OCI-LY7 (cell line): ENCODE results near the gene MTAP.

Experiments
- EZH2phosphoT487 ChIP-seq: fragments of 200-600 bp; sonication (generic); IDR thresholded peaks from 2 replicates; pipeline ENCODE4 v1.6.1; 2018; ENCODE audit warnings: low read depth, borderline replicate concordance, mild to moderate bottlenecking, mixed run types, antibody characterized with exemption, low read length, moderate library complexity, mixed read lengths
- TF ChIP-seq, protein P1 (sequence below): fragments of 200-600 bp; sonication (generic); conservative IDR thresholded peaks from 2 replicates; pipeline ENCODE4 v1.5.1; 2014; ENCODE audit warnings: mild to moderate bottlenecking, antibody characterized with exemption, low read length, moderate library complexity, mixed read lengths

DNA sequence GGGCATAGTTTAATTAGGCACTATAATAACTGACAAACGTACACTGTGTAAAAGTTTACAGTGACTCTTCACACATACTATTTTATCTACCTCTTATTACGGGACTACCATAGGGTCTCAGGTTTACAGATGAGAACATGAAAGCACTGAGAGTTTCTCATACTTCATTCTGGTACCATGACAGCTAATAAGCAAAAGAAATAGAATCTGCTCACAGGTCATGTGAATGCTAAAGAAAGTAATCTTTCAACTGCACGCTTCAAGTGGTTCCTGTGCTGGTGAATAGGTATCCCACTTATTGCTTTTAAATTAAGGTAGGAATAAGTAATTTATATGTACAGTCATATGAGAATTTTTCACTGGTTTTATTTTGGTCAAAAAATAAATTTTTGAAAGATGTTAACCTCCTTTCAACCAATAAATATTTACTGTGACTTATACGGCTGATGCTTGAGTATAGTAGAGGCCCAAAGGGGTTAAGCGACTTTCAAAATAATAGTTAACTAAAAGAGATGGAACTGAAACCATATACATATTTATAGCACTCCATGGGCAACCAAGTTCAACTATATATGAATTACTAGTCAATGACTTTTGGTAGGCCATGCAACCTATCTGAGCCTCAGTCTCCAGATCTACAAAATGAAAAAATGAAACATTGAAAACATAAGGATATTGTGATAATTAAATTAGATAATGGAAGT is 183.7 kb downstream of the MTAP start:
- TF ChIP-seq, protein P1, sequence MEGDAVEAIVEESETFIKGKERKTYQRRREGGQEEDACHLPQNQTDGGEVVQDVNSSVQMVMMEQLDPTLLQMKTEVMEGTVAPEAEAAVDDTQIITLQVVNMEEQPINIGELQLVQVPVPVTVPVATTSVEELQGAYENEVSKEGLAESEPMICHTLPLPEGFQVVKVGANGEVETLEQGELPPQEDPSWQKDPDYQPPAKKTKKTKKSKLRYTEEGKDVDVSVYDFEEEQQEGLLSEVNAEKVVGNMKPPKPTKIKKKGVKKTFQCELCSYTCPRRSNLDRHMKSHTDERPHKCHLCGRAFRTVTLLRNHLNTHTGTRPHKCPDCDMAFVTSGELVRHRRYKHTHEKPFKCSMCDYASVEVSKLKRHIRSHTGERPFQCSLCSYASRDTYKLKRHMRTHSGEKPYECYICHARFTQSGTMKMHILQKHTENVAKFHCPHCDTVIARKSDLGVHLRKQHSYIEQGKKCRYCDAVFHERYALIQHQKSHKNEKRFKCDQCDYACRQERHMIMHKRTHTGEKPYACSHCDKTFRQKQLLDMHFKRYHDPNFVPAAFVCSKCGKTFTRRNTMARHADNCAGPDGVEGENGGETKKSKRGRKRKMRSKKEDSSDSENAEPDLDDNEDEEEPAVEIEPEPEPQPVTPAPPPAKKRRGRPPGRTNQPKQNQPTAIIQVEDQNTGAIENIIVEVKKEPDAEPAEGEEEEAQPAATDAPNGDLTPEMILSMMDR = no peak
- TF ChIP-seq EZH2phosphoT487 = no peak
